Keratinocyte (primary cell): ENCODE data around the gene OR2AE1. TPM values are rescaled to one million over a fixed set of nuclear protein-coding genes. Genes with fewer than 3 reads are reported as not detected.

Experiments used
- DNase-seq: peaks from one replicate; pipeline ENCODE4 v3.0.0-alpha.2; 2011; ENCODE audit warnings: low read depth, missing footprints, low spot score
- FAIRE-seq: peaks from 2 replicates; lab custom pipeline; 2011; peaks lifted over from hg19 to GRCh38; lab: Jason Lieb, UNC
- H2AFZ ChIP-seq: 2 replicates; pipeline ENCODE4 v1.6.0; 2012; ENCODE audit warnings: low read length, control low read depth, inconsistent platforms; ENCODE audit not compliant: control insufficient read depth
- H3K27ac ChIP-seq: 2 replicates; pipeline ENCODE4 v1.5.1; 2011; ENCODE audit warnings: low read length; ENCODE audit not compliant: control insufficient read depth, insufficient read depth
- H3K27me3 ChIP-seq: 3 replicates; pipeline ENCODE4 v1.6.0; 2011; ENCODE audit warnings: low read length; ENCODE audit not compliant: control insufficient read depth, insufficient read depth; ENCODE audit errors: extremely low read depth
- H3K36me3 ChIP-seq, 2 experiments: 2 replicates in 1 of 2; 3 replicates in 1 of 2; pipeline ENCODE4 v1.5.1; 2011; ENCODE audit warnings: low read length in 2 of 2, mild to moderate bottlenecking in 1 of 2; ENCODE audit not compliant: control insufficient read depth in 2 of 2, insufficient read depth in 2 of 2; ENCODE audit errors: extremely low read depth in 1 of 2
- H3K4me1 ChIP-seq: 3 replicates; pipeline ENCODE4 v1.5.1; 2011; ENCODE audit warnings: low read length; ENCODE audit not compliant: control insufficient read depth, insufficient read depth; ENCODE audit errors: extremely low read depth
- H3K4me2 ChIP-seq: 3 replicates; pipeline ENCODE4 v1.6.0; 2011; ENCODE audit warnings: low read depth, low read length; ENCODE audit not compliant: control insufficient read depth, insufficient read depth; ENCODE audit errors: extremely low read depth
- H3K4me3 ChIP-seq, 3 experiments: fragments of 200-600 bp in 1 of 3; sonication (generic) in 1 of 3; 2 replicates in 2 of 3; 3 replicates in 1 of 3; pipeline ENCODE4 v1.5.1; 2011 to 2016; ENCODE audit warnings: low read length in 3 of 3, mild to moderate bottlenecking in 3 of 3, control low read depth in 2 of 3, inconsistent platforms in 1 of 3, low read depth in 1 of 3, mixed read lengths in 1 of 3, mixed run types in 1 of 3, moderate library complexity in 1 of 3; ENCODE audit not compliant: control insufficient read depth in 2 of 3, insufficient read depth in 2 of 3; ENCODE audit errors: extremely low read depth in 1 of 3
- H3K79me2 ChIP-seq: 2 replicates; pipeline ENCODE4 v1.6.0; 2012; ENCODE audit warnings: low read length; ENCODE audit not compliant: control insufficient read depth, insufficient read depth
- H3K9ac ChIP-seq: 3 replicates; pipeline ENCODE4 v1.6.0; 2011; ENCODE audit warnings: low read length; ENCODE audit not compliant: control insufficient read depth, insufficient read depth; ENCODE audit errors: extremely low read depth
- H3K9me1 ChIP-seq: 3 replicates; pipeline ENCODE4 v1.6.0; 2011; ENCODE audit warnings: low read length; ENCODE audit not compliant: control insufficient read depth, insufficient read depth; ENCODE audit errors: extremely low read depth
- H3K9me3 ChIP-seq: 2 replicates; pipeline ENCODE4 v1.5.1; 2012; ENCODE audit warnings: low read depth, low read length; ENCODE audit not compliant: control insufficient read depth
- H4K20me1 ChIP-seq: 3 replicates; pipeline ENCODE4 v1.6.0; 2011; ENCODE audit warnings: low read length; ENCODE audit not compliant: control insufficient read depth, insufficient read depth; ENCODE audit errors: extremely low read depth
- CTCF ChIP-seq, 3 experiments: IDR thresholded peaks in 1 of 3; conservative IDR thresholded peaks in 1 of 3; optimal IDR thresholded peaks in 1 of 3; 2 replicates in 2 of 3; 3 replicates in 1 of 3; pipeline versions ENCODE3 to v1.5.1; 2011; ENCODE audit warnings: low read length in 3 of 3, mild to moderate bottlenecking in 3 of 3, moderate library complexity in 2 of 3, control low read depth in 1 of 3, inconsistent platforms in 1 of 3; ENCODE audit not compliant: insufficient read depth in 2 of 3; ENCODE audit errors: extremely low read depth in 1 of 3
- EZH2 ChIP-seq: IDR thresholded peaks from one replicate; pipeline ENCODE4 v1.6.1; 2012; ENCODE audit warnings: inconsistent platforms, mild to moderate bottlenecking, low read length, moderate library complexity
- dilution Hi-C: fragments of 300-500 bp; cut with MboI; formaldehyde crosslinking; loops from one replicate; pipeline ENCODE4 v1.7.0; 2020; ENCODE audit warnings: low sequenced_read_pairs; ENCODE audit not compliant: extremely low pct_ligation_motif_present
- polyA plus RNA-seq, 5 experiments: library from polyadenylated mRNA; depleted of rRNA in 3 of 5; stranded (reverse) in 3 of 5; stranded (forward) in 1 of 5; unstranded in 1 of 5; fragments of >200 nt; gene quantifications; 1 replicate in 1 of 5; 2 replicates in 3 of 5; 3 replicates in 1 of 5; pipeline versions ENCODE4 v1.2.1 to v1.2.3, GENCODE V29; 2011 to 2012; ENCODE audit warnings: missing spikeins in 2 of 5, low read depth in 1 of 5, low replicate concordance in 1 of 5

Gene OR2AE1
- polyA plus RNA-seq, 1 donor (not counting 4 experiments of a cell fraction or from before 2014, with no cell fraction given) = not detected

- DNase-seq (peak; percentile 5), FAIRE-seq (peak; percentile 39)
- Histone ChIP-seq H3K9ac (no peak overlapping the region), H3K4me3 (no peak overlapping the region), H3K79me2 (no peaks in the 10 kb centered on the region), H3K4me1 (peaks cover 12% of the 10 kb centered on the region), H4K20me1 (no peaks in the 10 kb centered on the region), H3K4me2 (peak overlapping the region; percentile 57), H3K9me1 (no peaks in the 10 kb centered on the region), H3K36me3 (no peaks in the 10 kb centered on the region), H3K27ac (no peak overlapping the region), H2AFZ (no peak overlapping the region), H3K9me3 (no peaks in the 10 kb centered on the region), H3K27me3 (no peaks in the 10 kb centered on the region)
- no peak for TF ChIP-seq EZH2
- TF ChIP-seq CTCF (optimal IDR thresholded peaks at IDR 0.05 in 1 of 3, IDR thresholded peaks at IDR 0.05 in 1 of 3, conservative IDR thresholded peaks at IDR 0.05 in 1 of 3; ENCODE audit: extremely low read depth in 1 of 3, insufficient read depth in 2 of 3, low read length in 3 of 3) = no peak
- dilution Hi-C loops = no loop called here
Measured at GRCh38 chr7:99840136-99840869, 36.5 kb downstream of the OR2AE1 start.

GRCh38 chr7:99839287-99840021, 37.4 kb downstream of the OR2AE1 start:
- H3K27me3 ChIP-seq = no peaks in the 10 kb centered on the region
- peaks cover 12% of the 10 kb centered on the region for H3K4me1 ChIP-seq
- no peaks in the 10 kb centered on the region for H3K9me1 ChIP-seq
- peak overlapping the region; percentile 56 for H2AFZ ChIP-seq
- H3K27ac ChIP-seq = no peak overlapping the region
- peak; percentile 74 for FAIRE-seq
- no peak for TF ChIP-seq CTCF (optimal IDR thresholded peaks at IDR 0.05 in 1 of 3, IDR thresholded peaks at IDR 0.05 in 1 of 3, conservative IDR thresholded peaks at IDR 0.05 in 1 of 3; ENCODE audit: extremely low read depth in 1 of 3, insufficient read depth in 2 of 3, low read length in 3 of 3)
- TF ChIP-seq EZH2 = no peak
- H3K4me3 ChIP-seq = no peak overlapping the region
- no peaks in the 10 kb centered on the region for H3K36me3 ChIP-seq
- H3K4me2 ChIP-seq = peak overlapping the region; percentile 57
- dilution Hi-C loops = no loop called here
- H3K9me3 ChIP-seq = no peaks in the 10 kb centered on the region
- H4K20me1 ChIP-seq = no peaks in the 10 kb centered on the region
- no peak overlapping the region for H3K9ac ChIP-seq
- peak; percentile 5 for DNase-seq
- no peaks in the 10 kb centered on the region for H3K79me2 ChIP-seq
